Common myeloid progenitor, CD34-positive (primary cell): ENCODE results near the gene SLIT3.
A peak's percentile ranks its signal among the peaks of the same experiment; 100 is the strongest.

ENCODE experiments used
- CTCF ChIA-PET: fragments of 350-600 bp; sonication (Branson Sonifier 250); formaldehyde crosslinking; loops from one replicate; lab custom pipeline; 2021; ENCODE audit warnings: antibody characterized with exemption; lab: Charles Lee
- POLR2A ChIA-PET: fragments of 350-600 bp; sonication (Branson Sonifier 250); formaldehyde crosslinking; loops from one replicate; lab custom pipeline; 2021; ENCODE audit warnings: antibody characterized with exemption; lab: Charles Lee
- DNase-seq, 3 donors: peaks; one replicate each; pipeline versions ENCODE4 v3.0.0 to v3.0.0-alpha.2; 2013
- H3K27ac ChIP-seq, 2 experiments: 1 replicate in 1 of 2; 2 replicates in 1 of 2; pipeline ENCODE4 v1.7.0; 2013; ENCODE audit warnings: inconsistent platforms in 2 of 2, low read length in 2 of 2, mild to moderate bottlenecking in 2 of 2, low read depth in 1 of 2, moderate library complexity in 1 of 2; ENCODE audit not compliant: severe bottlenecking in 2 of 2, insufficient read depth in 1 of 2, poor library complexity in 1 of 2
- H3K27me3 ChIP-seq, 5 experiments: replicated peaks in 2 of 5; 1 replicate in 3 of 5; 2 replicates in 2 of 5; pipeline versions ENCODE4 v1.6.1 to v1.7.0; 2013; ENCODE audit warnings: low read length in 4 of 5, mild to moderate bottlenecking in 2 of 5, moderate library complexity in 2 of 5, inconsistent platforms in 1 of 5; ENCODE audit not compliant: insufficient read depth in 5 of 5, control insufficient read depth in 4 of 5
- H3K36me3 ChIP-seq, 4 experiments: 1 replicate in 2 of 4; 2 replicates in 2 of 4; pipeline versions ENCODE4 v1.6.1 to v1.7.0; 2013; ENCODE audit warnings: low read length in 3 of 4, control low read depth in 1 of 4, mild to moderate bottlenecking in 1 of 4; ENCODE audit not compliant: control insufficient read depth in 4 of 4, insufficient read depth in 4 of 4
- H3K4me1 ChIP-seq, 4 experiments: 1 replicate in 3 of 4; 2 replicates in 1 of 4; pipeline versions ENCODE4 v1.6.1 to v1.7.1; 2013; ENCODE audit warnings: low read length in 3 of 4, mild to moderate bottlenecking in 3 of 4, control low read depth in 1 of 4, inconsistent platforms in 1 of 4, moderate library complexity in 1 of 4; ENCODE audit not compliant: control insufficient read depth in 4 of 4, insufficient read depth in 4 of 4; ENCODE audit errors: control extremely low read depth in 1 of 4
- H3K4me3 ChIP-seq, 7 experiments: 1 replicate in 4 of 7; 2 replicates in 3 of 7; pipeline versions ENCODE4 v1.5.1 to v1.7.0; 2013; ENCODE audit warnings: mild to moderate bottlenecking in 7 of 7, low read length in 6 of 7, moderate library complexity in 6 of 7, inconsistent platforms in 2 of 7, low read depth in 2 of 7, control low read depth in 1 of 7; ENCODE audit not compliant: insufficient read depth in 4 of 7, control insufficient read depth in 1 of 7; ENCODE audit errors: extremely low read depth in 1 of 7
- H3K9me3 ChIP-seq, 5 experiments: 1 replicate in 4 of 5; 2 replicates in 1 of 5; pipeline versions ENCODE4 v1.6.1 to v1.7.1; 2013; ENCODE audit warnings: low read length in 4 of 5, mild to moderate bottlenecking in 2 of 5, inconsistent platforms in 1 of 5, low read depth in 1 of 5, moderate library complexity in 1 of 5; ENCODE audit not compliant: control insufficient read depth in 4 of 5, insufficient read depth in 2 of 5; ENCODE audit errors: control extremely low read depth in 1 of 5
- WGBS: methylation state at CpG from one replicate; pipeline ENCODE4 v1.1.5; 2013; ENCODE audit not compliant: insufficient coverage; 5-methylcytosine and 5-hydroxymethylcytosine counted together

Gene SLIT3

GRCh38 chr5:168852329-168852728 lies 448.6 kb downstream of the SLIT3 start:
- Histone ChIP-seq H3K27me3 (peaks cover 0 to 8% (median 0%) of the 10 kb centered on the region in 5 experiments), H3K36me3 (no peaks in the 10 kb centered on the region), H3K9me3 (no peaks in the 10 kb centered on the region), H3K4me1 (peaks cover 5 to 41% (median 20%) of the 10 kb centered on the region in 4 experiments), H3K27ac (peak overlapping the region; percentile 74 to 92), H3K4me3 (peak overlapping the region in 6 of 7 experiments; percentile 5 to 62 (median 22))
- WGBS = 9% methylated on average over 4 of the region's 4 CpGs
- peak in 1 of 3 donors; percentile 49 for DNase-seq
- POLR2A ChIA-PET = no interaction called here
- CTCF ChIA-PET = interaction anchor here (1.7 kb wide), 1 partner anchor 35 kb away, joined by 3 read pairs; no protein-coding TSS in a partner anchor

GRCh38 chr5:168851902-168852321 lies 449.0 kb downstream of the SLIT3 start:
- ChIA-PET CTCF (interaction anchor here (1.7 kb wide), 1 partner anchor 35 kb away, joined by 3 read pairs; no protein-coding TSS in a partner anchor), POLR2A (no interaction called here)
- peak; percentile 95 to 96 (median 96) for DNase-seq
- WGBS = no CpG with 5 or more reads among the region's 7 CpGs
- peak overlapping the region in 5 of 7 experiments; percentile 7 to 62 (median 23) for H3K4me3 ChIP-seq
- peaks cover 0 to 8% (median 0%) of the 10 kb centered on the region in 5 experiments for H3K27me3 ChIP-seq
- peaks cover 5 to 41% (median 20%) of the 10 kb centered on the region in 4 experiments for H3K4me1 ChIP-seq
- H3K36me3 ChIP-seq = no peaks in the 10 kb centered on the region
- peak overlapping the region; percentile 74 to 92 for H3K27ac ChIP-seq
- no peaks in the 10 kb centered on the region for H3K9me3 ChIP-seq

GRCh38 chr5:168850683-168851082 lies 450.3 kb downstream of the SLIT3 start:
- ChIA-PET CTCF (no interaction called here), POLR2A (interaction anchor here (0.9 kb wide), 1 partner anchor 27 kb away, joined by 4 read pairs; no protein-coding TSS in a partner anchor)
- no peaks in the 10 kb centered on the region for H3K36me3 ChIP-seq

GRCh38 chr5:168848569-168848968 lies 452.4 kb downstream of the SLIT3 start:
- ChIA-PET POLR2A (no interaction called here), CTCF (interaction anchor here (0.6 kb wide), 1 partner anchor 9 kb away, joined by 3 read pairs; no protein-coding TSS in a partner anchor)
- Histone ChIP-seq H3K4me3 (no peak overlapping the region), H3K4me1 (peaks cover 5 to 34% (median 18%) of the 10 kb centered on the region in 4 experiments), H3K27ac (no peak overlapping the region), H3K27me3 (peaks cover 0 to 8% (median 0%) of the 10 kb centered on the region in 5 experiments), H3K36me3 (no peaks in the 10 kb centered on the region), H3K9me3 (no peaks in the 10 kb centered on the region)
- WGBS = 100% methylated on average over 1 of the region's 8 CpGs
- DNase-seq = no peak

More at GRCh38 chr5:168850683-168851082, 450.3 kb downstream of the SLIT3 start:
- H3K9me3 ChIP-seq = no peaks in the 10 kb centered on the region
- H3K4me1 ChIP-seq = peaks cover 5 to 37% (median 18%) of the 10 kb centered on the region in 4 experiments
- H3K4me3 ChIP-seq = no peak overlapping the region
- no peak overlapping the region for H3K27ac ChIP-seq
- H3K27me3 ChIP-seq = peaks cover 0 to 8% (median 0%) of the 10 kb centered on the region in 5 experiments
- WGBS = 96% methylated on average over 4 of the region's 5 CpGs
- no peak for DNase-seq

- ChIA-PET CTCF (no interaction called here), POLR2A (no interaction called here)
- Histone ChIP-seq H3K27ac (no peak overlapping the region), H3K36me3 (no peaks in the 10 kb centered on the region), H3K9me3 (no peaks in the 10 kb centered on the region), H3K4me1 (peaks cover 5 to 28% (median 17%) of the 10 kb centered on the region in 4 experiments), H3K27me3 (peaks cover 0 to 8% (median 2%) of the 10 kb centered on the region in 5 experiments), H3K4me3 (no peak overlapping the region)
- 98% methylated on average over 10 of the region's 10 CpGs for WGBS
- no peak for DNase-seq
Measured at GRCh38 chr5:168847511-168848073, 453.3 kb downstream of the SLIT3 start.

- Histone ChIP-seq H3K36me3 (no peaks in the 10 kb centered on the region), H3K27me3 (peaks cover 0 to 9% (median 8%) of the 10 kb centered on the region in 5 experiments), H3K27ac (no peak overlapping the region), H3K4me1 (peaks cover 0 to 7% (median 1%) of the 10 kb centered on the region in 4 experiments), H3K9me3 (no peaks in the 10 kb centered on the region), H3K4me3 (no peak overlapping the region)
- CTCF ChIA-PET = interaction anchor here (0.6 kb wide), 1 partner anchor 8 kb away, joined by 3 read pairs; no protein-coding TSS in a partner anchor
- POLR2A ChIA-PET = no interaction called here
- 94% methylated on average over 4 of the region's 8 CpGs for WGBS
- no peak for DNase-seq
Measured at GRCh38 chr5:168844922-168845296, 456.0 kb downstream of the SLIT3 start.
